Keratinocyte (primary cell): Measurements from ENCODE around the gene THTPA. TPM values are rescaled to one million over a fixed set of nuclear protein-coding genes. Genes with fewer than 3 reads are reported as not detected.
A peak's percentile ranks its signal among the peaks of the same experiment; 100 is the strongest.

Experiments used
- DNase-seq: peaks from one replicate; pipeline ENCODE4 v3.0.0-alpha.2; 2011; ENCODE audit warnings: low read depth, missing footprints, low spot score
- FAIRE-seq: peaks from 2 replicates; lab custom pipeline; 2011; peaks lifted over from hg19 to GRCh38; lab: Jason Lieb, UNC
- H2AFZ ChIP-seq: 2 replicates; pipeline ENCODE4 v1.6.0; 2012; ENCODE audit warnings: low read length, control low read depth, inconsistent platforms; ENCODE audit not compliant: control insufficient read depth
- H3K27ac ChIP-seq: 2 replicates; pipeline ENCODE4 v1.5.1; 2011; ENCODE audit warnings: low read length; ENCODE audit not compliant: control insufficient read depth, insufficient read depth
- H3K27me3 ChIP-seq: 3 replicates; pipeline ENCODE4 v1.6.0; 2011; ENCODE audit warnings: low read length; ENCODE audit not compliant: control insufficient read depth, insufficient read depth; ENCODE audit errors: extremely low read depth
- H3K36me3 ChIP-seq, 2 experiments: 2 replicates in 1 of 2; 3 replicates in 1 of 2; pipeline ENCODE4 v1.5.1; 2011; ENCODE audit warnings: low read length in 2 of 2, mild to moderate bottlenecking in 1 of 2; ENCODE audit not compliant: control insufficient read depth in 2 of 2, insufficient read depth in 2 of 2; ENCODE audit errors: extremely low read depth in 1 of 2
- H3K4me1 ChIP-seq: 3 replicates; pipeline ENCODE4 v1.5.1; 2011; ENCODE audit warnings: low read length; ENCODE audit not compliant: control insufficient read depth, insufficient read depth; ENCODE audit errors: extremely low read depth
- H3K4me2 ChIP-seq: 3 replicates; pipeline ENCODE4 v1.6.0; 2011; ENCODE audit warnings: low read depth, low read length; ENCODE audit not compliant: control insufficient read depth, insufficient read depth; ENCODE audit errors: extremely low read depth
- H3K4me3 ChIP-seq, 3 experiments: fragments of 200-600 bp in 1 of 3; sonication (generic) in 1 of 3; 2 replicates in 2 of 3; 3 replicates in 1 of 3; pipeline ENCODE4 v1.5.1; 2011 to 2016; ENCODE audit warnings: low read length in 3 of 3, mild to moderate bottlenecking in 3 of 3, control low read depth in 2 of 3, inconsistent platforms in 1 of 3, low read depth in 1 of 3, mixed read lengths in 1 of 3, mixed run types in 1 of 3, moderate library complexity in 1 of 3; ENCODE audit not compliant: control insufficient read depth in 2 of 3, insufficient read depth in 2 of 3; ENCODE audit errors: extremely low read depth in 1 of 3
- H3K79me2 ChIP-seq: 2 replicates; pipeline ENCODE4 v1.6.0; 2012; ENCODE audit warnings: low read length; ENCODE audit not compliant: control insufficient read depth, insufficient read depth
- H3K9ac ChIP-seq: 3 replicates; pipeline ENCODE4 v1.6.0; 2011; ENCODE audit warnings: low read length; ENCODE audit not compliant: control insufficient read depth, insufficient read depth; ENCODE audit errors: extremely low read depth
- H3K9me1 ChIP-seq: 3 replicates; pipeline ENCODE4 v1.6.0; 2011; ENCODE audit warnings: low read length; ENCODE audit not compliant: control insufficient read depth, insufficient read depth; ENCODE audit errors: extremely low read depth
- H3K9me3 ChIP-seq: 2 replicates; pipeline ENCODE4 v1.5.1; 2012; ENCODE audit warnings: low read depth, low read length; ENCODE audit not compliant: control insufficient read depth
- H4K20me1 ChIP-seq: 3 replicates; pipeline ENCODE4 v1.6.0; 2011; ENCODE audit warnings: low read length; ENCODE audit not compliant: control insufficient read depth, insufficient read depth; ENCODE audit errors: extremely low read depth
- EZH2 ChIP-seq: IDR thresholded peaks from one replicate; pipeline ENCODE4 v1.6.1; 2012; ENCODE audit warnings: inconsistent platforms, mild to moderate bottlenecking, low read length, moderate library complexity
- dilution Hi-C: fragments of 300-500 bp; cut with MboI; formaldehyde crosslinking; loops from one replicate; pipeline ENCODE4 v1.7.0; 2020; ENCODE audit warnings: low sequenced_read_pairs; ENCODE audit not compliant: extremely low pct_ligation_motif_present
- polyA plus RNA-seq, 5 experiments: library from polyadenylated mRNA; depleted of rRNA in 3 of 5; stranded (reverse) in 3 of 5; stranded (forward) in 1 of 5; unstranded in 1 of 5; fragments of >200 nt; gene quantifications; 1 replicate in 1 of 5; 2 replicates in 3 of 5; 3 replicates in 1 of 5; pipeline versions ENCODE4 v1.2.1 to v1.2.3, GENCODE V29; 2011 to 2012; ENCODE audit warnings: missing spikeins in 2 of 5, low read depth in 1 of 5, low replicate concordance in 1 of 5
- TF ChIP-seq, protein P1 (sequence below), 3 experiments: IDR thresholded peaks in 1 of 3; conservative IDR thresholded peaks in 1 of 3; optimal IDR thresholded peaks in 1 of 3; 2 replicates in 2 of 3; 3 replicates in 1 of 3; pipeline versions ENCODE3 to v1.5.1; 2011; ENCODE audit warnings: low read length in 3 of 3, mild to moderate bottlenecking in 3 of 3, moderate library complexity in 2 of 3, control low read depth in 1 of 3, inconsistent platforms in 1 of 3; ENCODE audit not compliant: insufficient read depth in 2 of 3; ENCODE audit errors: extremely low read depth in 1 of 3

Gene THTPA
- polyA plus RNA-seq, 1 donor (not counting 4 experiments of a cell fraction or from before 2014, with no cell fraction given), result 3.2 TPM

DNA sequence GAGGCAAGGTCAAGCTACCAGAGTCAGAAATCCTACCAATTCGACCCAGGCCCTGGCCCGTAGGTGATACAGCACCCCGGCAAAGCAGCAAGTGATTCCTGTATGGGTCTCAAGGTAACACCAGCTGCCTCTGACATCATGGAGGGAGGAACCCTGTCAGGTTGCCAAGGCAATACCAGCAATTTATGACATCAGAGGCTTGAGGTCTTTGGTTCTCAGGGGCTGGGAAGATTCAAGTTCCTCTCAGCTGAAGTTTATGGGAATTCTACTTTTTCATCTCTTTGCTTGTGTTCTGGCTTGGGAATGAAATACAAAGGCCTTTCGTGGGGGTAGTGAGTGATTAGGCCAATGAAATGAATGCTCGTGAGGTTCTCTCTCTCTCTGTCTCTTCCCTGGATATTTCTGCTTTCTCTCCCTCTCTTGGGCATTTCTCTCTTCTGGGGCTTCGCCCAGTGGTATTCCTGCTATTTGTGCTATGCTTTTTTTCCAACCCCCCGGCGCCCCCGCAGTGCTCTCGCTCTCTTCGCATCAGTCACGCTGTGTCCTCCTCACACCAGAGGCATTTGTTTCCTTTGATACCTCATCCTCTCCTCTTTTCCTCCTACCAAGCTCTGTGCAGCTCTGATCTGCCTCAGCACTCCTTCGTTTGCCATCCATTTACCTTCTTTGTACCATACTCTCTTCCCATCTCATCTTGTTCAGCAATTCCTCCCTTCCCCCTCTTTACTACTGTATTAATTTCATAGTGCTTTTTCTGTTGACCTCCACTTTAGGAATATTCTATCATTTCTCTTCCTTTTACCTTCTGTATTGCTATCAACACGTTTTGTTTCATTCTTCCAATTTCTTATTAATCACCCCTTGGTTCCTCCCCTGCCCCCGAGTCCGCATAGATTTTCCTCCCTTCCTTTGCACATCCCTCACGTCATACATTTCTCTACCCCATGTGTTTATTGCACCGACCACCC, 7.4 kb upstream of the THTPA start:
- DNase-seq, result no peak

DNA sequence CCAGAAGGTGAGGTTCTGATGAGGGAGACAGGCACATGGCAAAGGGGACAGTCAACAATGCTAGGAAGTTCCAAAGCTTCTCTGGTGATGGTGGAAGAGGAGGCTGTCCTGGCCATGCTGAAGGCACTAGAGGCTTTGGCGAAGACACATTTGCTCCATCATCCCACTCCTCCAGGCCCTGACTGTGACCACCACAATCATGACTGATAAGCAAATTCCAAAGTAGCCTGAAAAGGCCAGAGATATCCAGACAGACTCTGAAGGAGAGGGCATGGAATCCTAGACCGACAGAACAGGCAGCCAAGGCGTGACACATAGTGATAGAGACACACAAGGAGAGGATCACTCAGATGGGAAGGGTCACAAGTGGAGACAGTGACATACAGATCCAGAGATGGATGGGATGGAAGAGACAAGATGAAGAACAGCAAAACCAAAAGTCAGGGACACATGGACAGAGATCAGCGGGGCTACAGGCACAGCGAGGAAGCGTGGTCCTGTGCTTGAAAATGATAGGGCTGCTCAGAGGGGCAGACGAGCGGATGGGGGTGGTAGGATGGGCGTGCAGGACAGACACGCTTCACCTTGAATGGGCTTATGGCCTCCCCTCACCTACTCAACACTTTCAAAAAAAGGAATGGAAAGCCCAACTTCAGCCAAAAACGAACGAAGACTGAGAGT, 5.8 kb upstream of the THTPA start:
- Histone ChIP-seq H3K4me3 (peak overlapping the region; percentile 62 to 76 (median 71)), H3K79me2 (no peaks in the 10 kb centered on the region), H3K36me3 (no peaks in the 10 kb centered on the region), H4K20me1 (no peaks in the 10 kb centered on the region), H3K9ac (no peak overlapping the region), H3K4me2 (peak overlapping the region; percentile 92), H3K4me1 (peaks cover 3% of the 10 kb centered on the region), H3K9me1 (no peaks in the 10 kb centered on the region), H3K27me3 (peaks cover 15% of the 10 kb centered on the region), H2AFZ (peak overlapping the region; percentile 72), H3K27ac (no peak overlapping the region), H3K9me3 (no peaks in the 10 kb centered on the region)
- no peak for FAIRE-seq
- DNase-seq, result no peak
- dilution Hi-C loops, result no loop called here
- TF ChIP-seq EZH2, result peak; percentile 64
- TF ChIP-seq, protein P1, sequence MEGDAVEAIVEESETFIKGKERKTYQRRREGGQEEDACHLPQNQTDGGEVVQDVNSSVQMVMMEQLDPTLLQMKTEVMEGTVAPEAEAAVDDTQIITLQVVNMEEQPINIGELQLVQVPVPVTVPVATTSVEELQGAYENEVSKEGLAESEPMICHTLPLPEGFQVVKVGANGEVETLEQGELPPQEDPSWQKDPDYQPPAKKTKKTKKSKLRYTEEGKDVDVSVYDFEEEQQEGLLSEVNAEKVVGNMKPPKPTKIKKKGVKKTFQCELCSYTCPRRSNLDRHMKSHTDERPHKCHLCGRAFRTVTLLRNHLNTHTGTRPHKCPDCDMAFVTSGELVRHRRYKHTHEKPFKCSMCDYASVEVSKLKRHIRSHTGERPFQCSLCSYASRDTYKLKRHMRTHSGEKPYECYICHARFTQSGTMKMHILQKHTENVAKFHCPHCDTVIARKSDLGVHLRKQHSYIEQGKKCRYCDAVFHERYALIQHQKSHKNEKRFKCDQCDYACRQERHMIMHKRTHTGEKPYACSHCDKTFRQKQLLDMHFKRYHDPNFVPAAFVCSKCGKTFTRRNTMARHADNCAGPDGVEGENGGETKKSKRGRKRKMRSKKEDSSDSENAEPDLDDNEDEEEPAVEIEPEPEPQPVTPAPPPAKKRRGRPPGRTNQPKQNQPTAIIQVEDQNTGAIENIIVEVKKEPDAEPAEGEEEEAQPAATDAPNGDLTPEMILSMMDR (optimal IDR thresholded peaks at IDR 0.05 in 1 of 3, IDR thresholded peaks at IDR 0.05 in 1 of 3, conservative IDR thresholded peaks at IDR 0.05 in 1 of 3; ENCODE audit: extremely low read depth in 1 of 3, insufficient read depth in 2 of 3, low read length in 3 of 3), result no peak

More for the DNA sequence above, 7.4 kb upstream of the THTPA start:
- no peak overlapping the region for H3K27ac ChIP-seq
- no peak overlapping the region for H3K4me2 ChIP-seq
- no peaks in the 10 kb centered on the region for H3K9me3 ChIP-seq
- H3K4me1 ChIP-seq, result peaks cover 3% of the 10 kb centered on the region
- no peaks in the 10 kb centered on the region for H4K20me1 ChIP-seq
- TF ChIP-seq EZH2, result no peak
- TF ChIP-seq, protein P1 (optimal IDR thresholded peaks at IDR 0.05 in 1 of 3, IDR thresholded peaks at IDR 0.05 in 1 of 3, conservative IDR thresholded peaks at IDR 0.05 in 1 of 3; ENCODE audit: extremely low read depth in 1 of 3, insufficient read depth in 2 of 3, low read length in 3 of 3), result no peak
- no peaks in the 10 kb centered on the region for H3K9me1 ChIP-seq
- no peak overlapping the region for H3K9ac ChIP-seq
- H3K4me3 ChIP-seq, result no peak overlapping the region
- H3K27me3 ChIP-seq, result peaks cover 15% of the 10 kb centered on the region
- no peaks in the 10 kb centered on the region for H3K79me2 ChIP-seq
- H2AFZ ChIP-seq, result no peak overlapping the region
- FAIRE-seq, result no peak
- dilution Hi-C loops, result no loop called here
- H3K36me3 ChIP-seq, result no peaks in the 10 kb centered on the region
